ENCODE measurements around the gene TGFA.

Gene TGFA

GRCh38 chr2:70552501-70553333 lies 909 bp downstream of the TGFA start:
- no peak for DNase-seq

GRCh38 chr2:70551167-70551566 lies 2.5 kb downstream of the TGFA start:
- DNase-seq = no peak

- no peak for DNase-seq
Measured at GRCh38 chr2:70549962-70550361, 3.7 kb downstream of the TGFA start.

- DNase-seq = no peak
Measured at GRCh38 chr2:70549064-70549710, 4.4 kb downstream of the TGFA start.

GRCh38 chr2:70548233-70548632 lies 5.4 kb downstream of the TGFA start:
- DNase-seq = no peak

GRCh38 chr2:70546885-70547284 lies 6.7 kb downstream of the TGFA start:
- no peak for DNase-seq

- no peak for DNase-seq
Measured at GRCh38 chr2:70546376-70546775, 7.2 kb downstream of the TGFA start.

GRCh38 chr2:70541481-70542020 lies 12.1 kb downstream of the TGFA start:
- DNase-seq = no peak

- DNase-seq = no peak
Measured at GRCh38 chr2:70537840-70538239, 15.8 kb downstream of the TGFA start.

- no peak for DNase-seq
Measured at GRCh38 chr2:70536517-70537055, 17.0 kb downstream of the TGFA start.

GRCh38 chr2:70535573-70535972 lies 18.1 kb downstream of the TGFA start:
- no peak for DNase-seq

- no peak for DNase-seq
Measured at GRCh38 chr2:70534183-70534836, 19.3 kb downstream of the TGFA start.

- no peak for DNase-seq
Measured at GRCh38 chr2:70532244-70532935, 21.2 kb downstream of the TGFA start.

- no peak for DNase-seq
Measured at GRCh38 chr2:70531419-70532086, 22.1 kb downstream of the TGFA start.

- no peak for DNase-seq
Measured at GRCh38 chr2:70529610-70530009, 24.0 kb downstream of the TGFA start.

GRCh38 chr2:70528929-70529328 lies 24.7 kb downstream of the TGFA start:
- DNase-seq = no peak

- no peak for DNase-seq
Measured at GRCh38 chr2:70528276-70528675, 25.4 kb downstream of the TGFA start.

GRCh38 chr2:70527447-70528080 lies 26.1 kb downstream of the TGFA start:
- no peak for DNase-seq

- DNase-seq = no peak
Measured at GRCh38 chr2:70526126-70526525, 27.5 kb downstream of the TGFA start.

GRCh38 chr2:70525032-70525431 lies 28.6 kb downstream of the TGFA start:
- DNase-seq = peak; percentile 74
